Endothelial cell of umbilical vein (primary cell): ENCODE measurements around the gene PCGF3. TPM values are rescaled to one million over a fixed set of nuclear protein-coding genes. Genes with fewer than 3 reads are reported as not detected.

Source experiments
- BruUV-seq: library from RNA; stranded (reverse); fragments of 400-500 nt; replicated peaks from 2 replicates; lab custom pipeline; 2021; lab: Mats Ljungman, UMichigan
- CTCF ChIA-PET: fragments of 300-600, 350-600 bp; sonication (Branson Sonifier 250); formaldehyde crosslinking; loops from one replicate; lab custom pipeline; 2021; ENCODE audit warnings: antibody characterized with exemption, inconsistent platforms; lab: Charles Lee
- POLR2A ChIA-PET: fragments of 300-600, 350-600 bp; sonication (Branson Sonifier 250); formaldehyde crosslinking; loops from one replicate; lab custom pipeline; 2021; ENCODE audit warnings: antibody characterized with exemption, inconsistent platforms; lab: Charles Lee
- DNase-seq: peaks from one replicate; pipeline ENCODE4 v3.0.0-alpha.2; 2011; ENCODE audit warnings: low read depth, low spot score
- FAIRE-seq: peaks from 2 replicates; lab custom pipeline; 2011; peaks lifted over from hg19 to GRCh38; lab: Jason Lieb, UNC
- H2AFZ ChIP-seq: 2 replicates; pipeline ENCODE4 v1.6.0; 2012; ENCODE audit warnings: low read depth, low read length, control low read depth, inconsistent platforms
- H3K27ac ChIP-seq: 2 replicates; pipeline ENCODE4 v1.5.1; 2011; ENCODE audit warnings: low read depth, mild to moderate bottlenecking, control low read depth, low read length, moderate library complexity; ENCODE audit not compliant: insufficient read depth
- H3K27me3 ChIP-seq, 2 experiments: 2 replicates each; pipeline versions ENCODE4 v1.6.0 to v1.6.1; 2011; ENCODE audit warnings: low read length in 2 of 2, mixed read lengths in 1 of 2; ENCODE audit not compliant: control insufficient read depth in 2 of 2, insufficient read depth in 2 of 2
- H3K36me3 ChIP-seq, 2 experiments: 2 replicates in 1 of 2; 3 replicates in 1 of 2; pipeline ENCODE4 v1.5.1; 2011; ENCODE audit warnings: low read length in 2 of 2, mild to moderate bottlenecking in 1 of 2, moderate library complexity in 1 of 2; ENCODE audit not compliant: control insufficient read depth in 2 of 2, insufficient read depth in 2 of 2; ENCODE audit errors: extremely low read depth in 1 of 2
- H3K4me1 ChIP-seq: 3 replicates; pipeline ENCODE4 v1.5.1; 2011; ENCODE audit warnings: mild to moderate bottlenecking, low read length; ENCODE audit not compliant: control insufficient read depth, insufficient read depth; ENCODE audit errors: extremely low read depth
- H3K4me2 ChIP-seq: 2 replicates; pipeline ENCODE4 v1.6.1; 2011; ENCODE audit warnings: low read length, control low read depth, mixed read lengths; ENCODE audit not compliant: insufficient read depth
- H3K4me3 ChIP-seq, 3 experiments: fragments of 200-600 bp in 1 of 3; sonication (generic), shearing (Covaris generic) in 1 of 3; replicated peaks in 1 of 3; 2 replicates each; pipeline ENCODE4 v1.5.1; 2011 to 2016; ENCODE audit warnings: control low read depth in 3 of 3, low read length in 3 of 3, mild to moderate bottlenecking in 2 of 3, inconsistent platforms in 1 of 3, low read depth in 1 of 3, moderate library complexity in 1 of 3; ENCODE audit not compliant: insufficient read depth in 1 of 3
- H3K79me2 ChIP-seq: 2 replicates; pipeline ENCODE4 v1.6.0; 2012; ENCODE audit warnings: low read length, inconsistent platforms; ENCODE audit not compliant: control insufficient read depth, insufficient read depth
- H3K9ac ChIP-seq: replicated peaks from 2 replicates; pipeline ENCODE3; 2011; ENCODE audit warnings: low read length, control low read depth; ENCODE audit not compliant: insufficient read depth; ENCODE audit errors: extremely low read depth
- H3K9me1 ChIP-seq: replicated peaks from 3 replicates; pipeline ENCODE4 v1.6.0; 2011; ENCODE audit warnings: mild to moderate bottlenecking, low read length; ENCODE audit not compliant: control insufficient read depth, insufficient read depth; ENCODE audit errors: extremely low read depth
- H3K9me3 ChIP-seq: replicated peaks from 2 replicates; pipeline ENCODE4 v1.5.1; 2012; ENCODE audit warnings: low read length, inconsistent platforms; ENCODE audit not compliant: control insufficient read depth, insufficient read depth
- H4K20me1 ChIP-seq: replicated peaks from 2 replicates; pipeline ENCODE3; 2011; ENCODE audit warnings: mild to moderate bottlenecking, low read length; ENCODE audit not compliant: control insufficient read depth, insufficient read depth; ENCODE audit errors: extremely low read depth
- CTCF ChIP-seq, 2 donors: IDR thresholded peaks; 1 replicate in 1 of 2; 2 replicates in 1 of 2; pipeline ENCODE4 v1.5.1; 2011; ENCODE audit warnings: low read length in 2 of 2, mild to moderate bottlenecking in 2 of 2, moderate library complexity in 2 of 2, control low read depth in 1 of 2, inconsistent platforms in 1 of 2, low read depth in 1 of 2; ENCODE audit not compliant: insufficient read depth in 1 of 2; ENCODE audit errors: extremely low read depth in 1 of 2
- EZH2 ChIP-seq: IDR thresholded peaks from 2 replicates; pipeline ENCODE4 v1.6.1; 2012; ENCODE audit warnings: borderline replicate concordance, low read depth, mild to moderate bottlenecking, moderate library complexity, low read length, inconsistent platforms; ENCODE audit not compliant: severe bottlenecking
- FOS ChIP-seq: IDR thresholded peaks from 2 replicates; pipeline ENCODE4 v1.6.1; 2011; ENCODE audit warnings: mild to moderate bottlenecking, low read length, moderate library complexity, borderline replicate concordance; ENCODE audit not compliant: insufficient read depth
- GATA2 ChIP-seq: IDR thresholded peaks from 2 replicates; pipeline ENCODE4 v1.7.0; 2011; ENCODE audit warnings: low read depth, mild to moderate bottlenecking, moderate library complexity, mixed read lengths, low read length; ENCODE audit not compliant: insufficient read length, insufficient read depth
- JUN ChIP-seq: IDR thresholded peaks from 2 replicates; pipeline ENCODE4 v1.6.1; 2011; ENCODE audit warnings: borderline replicate concordance, low read depth; ENCODE audit not compliant: insufficient read length, insufficient read depth
- MAX ChIP-seq: IDR thresholded peaks from 2 replicates; pipeline ENCODE4 v1.6.1; 2011; ENCODE audit not compliant: insufficient read depth, insufficient read length
- MYC ChIP-seq: IDR thresholded peaks from one replicate; pipeline ENCODE4 v1.6.1; 2011; ENCODE audit warnings: mild to moderate bottlenecking, low read depth, low read length
- POLR2A ChIP-seq: IDR thresholded peaks from 2 replicates; pipeline ENCODE4 v1.6.1; 2012; ENCODE audit warnings: low read depth, mild to moderate bottlenecking, control low read depth, low read length
- POLR2AphosphoS5 ChIP-seq: IDR thresholded peaks from 2 replicates; pipeline ENCODE4 v1.6.1; 2012; ENCODE audit warnings: low read depth, mild to moderate bottlenecking, control low read depth, low read length, moderate library complexity; ENCODE audit not compliant: insufficient read depth
- dilution Hi-C: fragments of 300-500 bp; cut with MboI; formaldehyde crosslinking; loops from one replicate; pipeline ENCODE4 v1.15.0; 2019; ENCODE audit warnings: low sequenced_read_pairs; ENCODE audit not compliant: extremely low pct_ligation_motif_present
- intact Hi-C: fragments of 100-400 bp; cut with micrococcal nuclease; formaldehyde crosslinking; loops from one replicate; pipeline ENCODE4 v1.10.0; 2022
- polyA plus RNA-seq, 4 experiments: library from polyadenylated mRNA; depleted of rRNA in 3 of 4; stranded (reverse) in 3 of 4; unstranded in 1 of 4; fragments of >200 nt; gene quantifications; 2 replicates each; pipeline versions ENCODE4 v1.2.1 to v1.2.3, GENCODE V29; 2011 to 2012; ENCODE audit warnings: missing spikeins in 1 of 4
- total RNA-seq: library from RNA; stranded (reverse); gene quantifications from 2 replicates; pipeline ENCODE4 v1.2.3, GENCODE V29; 2021

PCGF3 gene
- total and polyA plus RNA-seq, 2 donors (not counting 3 experiments of a cell fraction or from before 2014, with no cell fraction given) = 70.2 to 91.8 TPM

GRCh38 chr4:819401-820229 lies 114.0 kb downstream of the PCGF3 start:
- no peak overlapping the region for H3K4me3 ChIP-seq
- dilution Hi-C loops = no loop called here
- intact Hi-C loops = no loop called here
- no peak for DNase-seq
- H3K4me1 ChIP-seq = no peaks in the 10 kb centered on the region
- peaks cover 14 to 16% of the 10 kb centered on the region in 2 experiments for H3K27me3 ChIP-seq
- H2AFZ ChIP-seq = no peak overlapping the region
- no peak overlapping the region for H3K4me2 ChIP-seq
- FAIRE-seq = no peak
- no peak for TF ChIP-seq GATA2
- TF ChIP-seq MAX = no peak
- no peak for TF ChIP-seq JUN
- TF ChIP-seq MYC = no peak
- TF ChIP-seq POLR2A = no peak
- no peak for TF ChIP-seq FOS
- TF ChIP-seq EZH2 = no peak
- TF ChIP-seq POLR2AphosphoS5 = no peak
- TF ChIP-seq CTCF (IDR thresholded peaks at IDR 0.05; ENCODE audit: extremely low read depth in 1 of 2, insufficient read depth in 1 of 2, low read depth in 1 of 2, low read length in 2 of 2) = no peak
- H3K36me3 ChIP-seq = no peaks in the 10 kb centered on the region
- H3K9ac ChIP-seq = no peak overlapping the region
- H3K79me2 ChIP-seq = no peaks in the 10 kb centered on the region
- no peaks in the 10 kb centered on the region for H3K9me1 ChIP-seq
- CTCF ChIA-PET = interaction anchor here (1.4 kb wide), 1 partner anchor 9 kb away, joined by 6 read pairs; no protein-coding TSS in a partner anchor
- no TSS peak for BruUV-seq
- no peaks in the 10 kb centered on the region for H3K9me3 ChIP-seq
- H3K27ac ChIP-seq = no peak overlapping the region
- H4K20me1 ChIP-seq = no peaks in the 10 kb centered on the region
- POLR2A ChIA-PET = no interaction called here

Other genes with a start within 250 kb of the PCGF3 start
- gene ZNF721, start 206.7 kb upstream of the PCGF3 start, total RNA-seq = 21.3 and 21.7 TPM in 2 replicates
- 4.0 and 5.5 TPM in 2 replicates for gene ZNF721, start 206.7 kb upstream of the PCGF3 start, polyA plus RNA-seq
- gene PIGG, start 206.6 kb upstream of the PCGF3 start, total RNA-seq = 59.0 and 59.1 TPM in 2 replicates
- gene PIGG, start 206.6 kb upstream of the PCGF3 start, polyA plus RNA-seq = 62.2 and 64.7 TPM in 2 replicates
- not detected in 2 replicates for gene TMEM271, start 129.5 kb upstream of the PCGF3 start, total RNA-seq
- not detected in 2 replicates for gene TMEM271, start 129.5 kb upstream of the PCGF3 start, polyA plus RNA-seq
- 0.85 and 1.8 TPM in 2 replicates for gene PDE6B, start 80.3 kb upstream of the PCGF3 start, total RNA-seq
- gene PDE6B, start 80.3 kb upstream of the PCGF3 start, polyA plus RNA-seq = 0.77 and 0.78 TPM in 2 replicates
- 303 and 310 TPM in 2 replicates for gene ATP5ME, start 31.6 kb upstream of the PCGF3 start, total RNA-seq
- gene ATP5ME, start 31.6 kb upstream of the PCGF3 start, polyA plus RNA-seq = 244 and 304 TPM in 2 replicates
- 13.4 and 15.5 TPM in 2 replicates for gene MYL5, start 31.3 kb upstream of the PCGF3 start, total RNA-seq
- gene MYL5, start 31.3 kb upstream of the PCGF3 start, polyA plus RNA-seq = 12.3 and 14.2 TPM in 2 replicates
- 5.0 and 11.5 TPM in 2 replicates for gene SLC49A3, start 16.7 kb upstream of the PCGF3 start, total RNA-seq
- 4.2 and 4.6 TPM in 2 replicates for gene SLC49A3, start 16.7 kb upstream of the PCGF3 start, polyA plus RNA-seq
- gene CPLX1, start 120.3 kb downstream of the PCGF3 start, total RNA-seq = 1.3 and 1.8 TPM in 2 replicates
- gene CPLX1, start 120.3 kb downstream of the PCGF3 start, polyA plus RNA-seq = 1.0 and 1.4 TPM in 2 replicates
- 109 and 110 TPM in 2 replicates for gene GAK, start 226.5 kb downstream of the PCGF3 start, total RNA-seq
- gene GAK, start 226.5 kb downstream of the PCGF3 start, polyA plus RNA-seq = 49.6 and 51.9 TPM in 2 replicates
- gene TMEM175, start 226.6 kb downstream of the PCGF3 start, total RNA-seq = 16.5 and 21.9 TPM in 2 replicates
- 80.1 and 83.0 TPM in 2 replicates for gene TMEM175, start 226.6 kb downstream of the PCGF3 start, polyA plus RNA-seq